ENCODE results near the gene SLC35B4. TPM values are rescaled to one million over a fixed set of nuclear protein-coding genes. Genes with fewer than 3 reads are reported as not detected.

The SLC35B4 gene
- total RNA-seq, 1 experiment from 2014 or later, result 24.6 TPM

- no peak for DNase-seq
- H3K4me3 ChIP-seq, result no peak overlapping the region
- H3K27ac ChIP-seq, result peak overlapping the region; percentile 46
- no peaks in the 10 kb centered on the region for H3K27me3 ChIP-seq
- H3K36me3 ChIP-seq, result peaks cover 2% of the 10 kb centered on the region; the same call in 1 of the 2 replicates
- H3K9me3 ChIP-seq (replicated peaks), result no peaks in the 10 kb centered on the region
- H3K4me1 ChIP-seq, result 0 out of 2 replicates have a peak, but pooled peaks cover 2% of the 10 kb centered on the region
Measured at GRCh38 chr7:134290286-134290685, 26.4 kb downstream of the SLC35B4 start.

GRCh38 chr7:134289841-134290240 lies 26.9 kb downstream of the SLC35B4 start:
- no peaks in the 10 kb centered on the region for H3K9me3 ChIP-seq (replicated peaks)
- no peak overlapping the region for H3K4me3 ChIP-seq
- H3K27ac ChIP-seq, result peak overlapping the region; percentile 46
- DNase-seq, result no peak
- H3K36me3 ChIP-seq, result no peaks in the 10 kb centered on the region
- H3K27me3 ChIP-seq, result no peaks in the 10 kb centered on the region
- H3K4me1 ChIP-seq, result 0 out of 2 replicates have a peak, but pooled peaks cover 2% of the 10 kb centered on the region

- peak; percentile 8 to 40 for DNase-seq
- Histone ChIP-seq H3K27ac (peak overlapping the region; percentile 46), H3K9me3 (replicated peaks) (no peaks in the 10 kb centered on the region), H3K4me1 (0 out of 2 replicates have a peak, but pooled peaks cover 2% of the 10 kb centered on the region), H3K36me3 (no peaks in the 10 kb centered on the region), H3K4me3 (no peak overlapping the region), H3K27me3 (no peaks in the 10 kb centered on the region)
Measured at GRCh38 chr7:134289423-134289822, 27.3 kb downstream of the SLC35B4 start.

- no peaks in the 10 kb centered on the region for H3K27me3 ChIP-seq
- H3K4me3 ChIP-seq, result no peak overlapping the region
Measured at GRCh38 chr7:134287916-134288659, 28.6 kb downstream of the SLC35B4 start.

GRCh38 chr7:134284952-134285351 lies 31.8 kb downstream of the SLC35B4 start:
- H3K4me1 ChIP-seq, result no peaks in the 10 kb centered on the region
- DNase-seq, result no peak
- H3K9me3 ChIP-seq (replicated peaks), result no peaks in the 10 kb centered on the region
- H3K36me3 ChIP-seq, result no peaks in the 10 kb centered on the region
- H3K27ac ChIP-seq, result no peak overlapping the region
- H3K27me3 ChIP-seq, result no peaks in the 10 kb centered on the region
- no peak overlapping the region for H3K4me3 ChIP-seq

More at GRCh38 chr7:134287916-134288659, 28.6 kb downstream of the SLC35B4 start:
- Histone ChIP-seq H3K9me3 (replicated peaks) (no peaks in the 10 kb centered on the region), H3K36me3 (no peaks in the 10 kb centered on the region), H3K27ac (no peak overlapping the region), H3K4me1 (0 out of 2 replicates have a peak, but pooled peaks cover 2% of the 10 kb centered on the region)
- DNase-seq, result no peak

GRCh38 chr7:134284011-134284410 lies 32.7 kb downstream of the SLC35B4 start:
- H3K4me1 ChIP-seq, result no peaks in the 10 kb centered on the region
- no peaks in the 10 kb centered on the region for H3K9me3 ChIP-seq (replicated peaks)
- no peak overlapping the region for H3K4me3 ChIP-seq
- H3K27ac ChIP-seq, result no peak overlapping the region
- no peaks in the 10 kb centered on the region for H3K36me3 ChIP-seq
- H3K27me3 ChIP-seq, result no peaks in the 10 kb centered on the region
- DNase-seq, result no peak

GRCh38 chr7:134280508-134280907 lies 36.2 kb downstream of the SLC35B4 start:
- H3K27ac ChIP-seq, result no peak overlapping the region
- H3K4me1 ChIP-seq, result no peaks in the 10 kb centered on the region
- no peaks in the 10 kb centered on the region for H3K9me3 ChIP-seq (replicated peaks)
- no peak overlapping the region for H3K4me3 ChIP-seq
- no peaks in the 10 kb centered on the region for H3K36me3 ChIP-seq
- H3K27me3 ChIP-seq, result no peaks in the 10 kb centered on the region
- DNase-seq, result no peak

- no peak overlapping the region for H3K27ac ChIP-seq
- H3K36me3 ChIP-seq, result no peaks in the 10 kb centered on the region
- no peak for DNase-seq
- no peaks in the 10 kb centered on the region for H3K9me3 ChIP-seq (replicated peaks)
- no peak overlapping the region for H3K4me3 ChIP-seq
- no peaks in the 10 kb centered on the region for H3K27me3 ChIP-seq
- no peaks in the 10 kb centered on the region for H3K4me1 ChIP-seq
Measured at GRCh38 chr7:134279898-134280297, 36.8 kb downstream of the SLC35B4 start.

GRCh38 chr7:134279336-134279735 lies 37.4 kb downstream of the SLC35B4 start:
- H3K9me3 ChIP-seq (replicated peaks), result no peaks in the 10 kb centered on the region
- DNase-seq, result no peak

GRCh38 chr7:134278502-134279153 lies 38.1 kb downstream of the SLC35B4 start:
- no peak for DNase-seq
- no peaks in the 10 kb centered on the region for H3K36me3 ChIP-seq
- no peak overlapping the region for H3K27ac ChIP-seq
- H3K4me3 ChIP-seq, result no peak overlapping the region
- H3K9me3 ChIP-seq (replicated peaks), result no peaks in the 10 kb centered on the region
- no peaks in the 10 kb centered on the region for H3K4me1 ChIP-seq
- no peaks in the 10 kb centered on the region for H3K27me3 ChIP-seq

More at GRCh38 chr7:134279336-134279735, 37.4 kb downstream of the SLC35B4 start:
- Histone ChIP-seq H3K36me3 (no peaks in the 10 kb centered on the region), H3K4me1 (no peaks in the 10 kb centered on the region), H3K27me3 (no peaks in the 10 kb centered on the region), H3K27ac (no peak overlapping the region), H3K4me3 (no peak overlapping the region)

- no peak overlapping the region for H3K27ac ChIP-seq
- no peaks in the 10 kb centered on the region for H3K27me3 ChIP-seq
- no peaks in the 10 kb centered on the region for H3K4me1 ChIP-seq
- no peak for DNase-seq
- no peak overlapping the region for H3K4me3 ChIP-seq
- no peaks in the 10 kb centered on the region for H3K9me3 ChIP-seq (replicated peaks)
- no peaks in the 10 kb centered on the region for H3K36me3 ChIP-seq
Measured at GRCh38 chr7:134276951-134277350, 39.8 kb downstream of the SLC35B4 start.

- H3K4me1 ChIP-seq, result no peaks in the 10 kb centered on the region
- no peak overlapping the region for H3K27ac ChIP-seq
- H3K36me3 ChIP-seq, result no peaks in the 10 kb centered on the region
- no peak overlapping the region for H3K4me3 ChIP-seq
- no peak for DNase-seq
- no peaks in the 10 kb centered on the region for H3K9me3 ChIP-seq (replicated peaks)
- H3K27me3 ChIP-seq, result no peaks in the 10 kb centered on the region
Measured at GRCh38 chr7:134262322-134262721, 54.4 kb downstream of the SLC35B4 start.

GRCh38 chr7:134255814-134256213 lies 60.9 kb downstream of the SLC35B4 start:
- H3K36me3 ChIP-seq, result no peaks in the 10 kb centered on the region
- H3K4me3 ChIP-seq, result no peak overlapping the region
- no peak overlapping the region for H3K27ac ChIP-seq
- peak in 1 of 2 experiments; percentile 14 for DNase-seq
- no peaks in the 10 kb centered on the region for H3K4me1 ChIP-seq
- H3K27me3 ChIP-seq, result no peaks in the 10 kb centered on the region
- no peaks in the 10 kb centered on the region for H3K9me3 ChIP-seq (replicated peaks)

- no peaks in the 10 kb centered on the region for H3K9me3 ChIP-seq (replicated peaks)
- H3K36me3 ChIP-seq, result no peaks in the 10 kb centered on the region
- no peak overlapping the region for H3K4me3 ChIP-seq
- DNase-seq, result peak; percentile 4 to 31
- no peaks in the 10 kb centered on the region for H3K27me3 ChIP-seq
- no peaks in the 10 kb centered on the region for H3K4me1 ChIP-seq
- no peak overlapping the region for H3K27ac ChIP-seq
Measured at GRCh38 chr7:134254311-134254710, 62.4 kb downstream of the SLC35B4 start.

- Histone ChIP-seq H3K27me3 (no peaks in the 10 kb centered on the region), H3K4me1 (no peaks in the 10 kb centered on the region), H3K36me3 (no peaks in the 10 kb centered on the region), H3K4me3 (no peak overlapping the region), H3K27ac (no peak overlapping the region), H3K9me3 (replicated peaks) (no peaks in the 10 kb centered on the region; the same call in 1 of the 2 replicates)
- DNase-seq, result no peak
Measured at GRCh38 chr7:134248196-134248595, 68.5 kb downstream of the SLC35B4 start.
